Prostate gland (tissue), 2 donors: Measurements from ENCODE around the gene DYNC1LI1.
"Not testable (repeated sequence)": the region's sequence is repeated elsewhere in the genome, so short reads cannot be mapped to it uniquely, and the experiment has no call there.

Source experiments
- POLR2A ChIP-seq: fragments of 450-650 bp; IDR thresholded peaks from one replicate; pipeline ENCODE4 v1.6.1; 2016; ENCODE audit warnings: antibody characterized with exemption, mild to moderate bottlenecking
- TF ChIP-seq, protein P1 (sequence below), 4 experiments: fragments of 200-600 bp in 2 of 4; fragments of 450-650 bp in 2 of 4; sonication (generic) in 2 of 4; IDR thresholded peaks; 1 replicate in 3 of 4; 2 replicates in 1 of 4; pipeline ENCODE4 v1.5.1; 2016 to 2019; ENCODE audit warnings: antibody characterized with exemption in 4 of 4, mild to moderate bottlenecking in 2 of 4, moderate library complexity in 2 of 4

DNA sequence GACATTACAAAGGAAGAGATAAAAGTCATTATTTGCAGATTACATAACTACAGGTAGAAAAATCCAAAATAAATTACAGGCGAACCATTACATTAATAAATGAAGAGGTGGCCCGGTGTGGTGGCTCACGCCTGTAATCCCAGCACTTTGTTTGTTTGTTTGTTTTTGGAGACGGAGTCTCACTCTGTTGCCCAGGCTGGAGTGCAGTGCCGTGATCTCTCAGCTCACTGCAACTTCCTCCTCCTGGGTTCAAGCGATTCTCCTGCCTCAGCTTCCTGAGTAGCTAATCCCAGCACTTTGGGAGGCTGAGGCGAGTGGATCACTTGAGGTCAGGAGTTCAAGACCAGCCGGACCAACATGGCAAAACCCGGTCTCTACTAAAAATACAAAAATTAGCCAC is 53.9 kb downstream of the DYNC1LI1 start:
- not testable (repeated sequence) for TF ChIP-seq POLR2A
- TF ChIP-seq, protein P1, sequence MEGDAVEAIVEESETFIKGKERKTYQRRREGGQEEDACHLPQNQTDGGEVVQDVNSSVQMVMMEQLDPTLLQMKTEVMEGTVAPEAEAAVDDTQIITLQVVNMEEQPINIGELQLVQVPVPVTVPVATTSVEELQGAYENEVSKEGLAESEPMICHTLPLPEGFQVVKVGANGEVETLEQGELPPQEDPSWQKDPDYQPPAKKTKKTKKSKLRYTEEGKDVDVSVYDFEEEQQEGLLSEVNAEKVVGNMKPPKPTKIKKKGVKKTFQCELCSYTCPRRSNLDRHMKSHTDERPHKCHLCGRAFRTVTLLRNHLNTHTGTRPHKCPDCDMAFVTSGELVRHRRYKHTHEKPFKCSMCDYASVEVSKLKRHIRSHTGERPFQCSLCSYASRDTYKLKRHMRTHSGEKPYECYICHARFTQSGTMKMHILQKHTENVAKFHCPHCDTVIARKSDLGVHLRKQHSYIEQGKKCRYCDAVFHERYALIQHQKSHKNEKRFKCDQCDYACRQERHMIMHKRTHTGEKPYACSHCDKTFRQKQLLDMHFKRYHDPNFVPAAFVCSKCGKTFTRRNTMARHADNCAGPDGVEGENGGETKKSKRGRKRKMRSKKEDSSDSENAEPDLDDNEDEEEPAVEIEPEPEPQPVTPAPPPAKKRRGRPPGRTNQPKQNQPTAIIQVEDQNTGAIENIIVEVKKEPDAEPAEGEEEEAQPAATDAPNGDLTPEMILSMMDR (IDR thresholded peaks at IDR 0.05), result not testable (repeated sequence)
